Vagina (tissue), 2 donors: Measurements from ENCODE around the gene USP32.
A peak's percentile ranks its signal among the peaks of the same experiment; 100 is the strongest.

ENCODE experiments used
- CTCF ChIP-seq, 3 experiments: fragments of 450-650 bp in 2 of 3; fragments of 200-600 bp in 1 of 3; sonication (generic) in 1 of 3; IDR thresholded peaks; one replicate each; pipeline ENCODE4 v1.5.1; 2017 to 2019; ENCODE audit warnings: antibody characterized with exemption in 3 of 3, mild to moderate bottlenecking in 2 of 3, moderate library complexity in 2 of 3
- POLR2AphosphoS5 ChIP-seq, 2 donors: sonication (generic); formaldehyde crosslinking; IDR thresholded peaks; one replicate each; pipeline ENCODE4 v1.9.0; 2017; ENCODE audit warnings: antibody characterized with exemption in 2 of 2, mild to moderate bottlenecking in 2 of 2, low read depth in 1 of 2; ENCODE audit not compliant: insufficient read depth in 1 of 2

GRCh38 chr17:60390186-60390585, 1.7 kb downstream of the USP32 start:
- TF ChIP-seq POLR2AphosphoS5 (IDR thresholded peaks at IDR 0.05; ENCODE audit: insufficient read depth in 1 of 2, low read depth in 1 of 2) (peak in 1 of 2 donors; percentile 39), CTCF (IDR thresholded peaks at IDR 0.05) (no peak)
